Astrocyte (in vitro differentiated cells and primary cell): ENCODE measurements around the gene MAP1S.

Experiments
- CTCF ChIP-seq: IDR thresholded peaks from 2 replicates; pipeline ENCODE4 v1.5.1; 2011; ENCODE audit warnings: low read depth, mild to moderate bottlenecking, inconsistent platforms, low read length, moderate library complexity; ENCODE audit not compliant: insufficient read depth
- EZH2 ChIP-seq: IDR thresholded peaks from 2 replicates; pipeline ENCODE4 v1.6.1; 2012; ENCODE audit warnings: mild to moderate bottlenecking, low read length, inconsistent platforms; ENCODE audit not compliant: insufficient read depth

- TF ChIP-seq CTCF (no peak), EZH2 (no peak)
Measured at GRCh38 chr19:17719730-17720400, 585 bp downstream of the MAP1S start.
